ENCODE results near the gene BCL2L13.
A peak's percentile ranks its signal among the peaks of the same experiment; 100 is the strongest.

The BCL2L13 gene

GRCh38 chr22:17700778-17701177 is 62.2 kb downstream of the BCL2L13 start:
- TF ChIP-seq CTCF (IDR thresholded peaks at IDR 0.05): no peak

GRCh38 chr22:17703811-17704210 is 65.3 kb downstream of the BCL2L13 start:
- no peak for DNase-seq (ENCODE audit: low spot score)
- Histone ChIP-seq H3K4me3 (no peak overlapping the region), H3K27ac (no peak overlapping the region)
- TF ChIP-seq CTCF (IDR thresholded peaks at IDR 0.05): no peak

More at GRCh38 chr22:17700778-17701177, 62.2 kb downstream of the BCL2L13 start:
- Histone ChIP-seq H3K4me3 (no peak overlapping the region), H3K27ac (no peak overlapping the region)
- no peak for DNase-seq (ENCODE audit: low spot score)

GRCh38 chr22:17705546-17705945 is 67.0 kb downstream of the BCL2L13 start:
- H3K4me3 ChIP-seq: no peak overlapping the region
- TF ChIP-seq CTCF (IDR thresholded peaks at IDR 0.05): no peak
- DNase-seq (ENCODE audit: low spot score): no peak
- H3K27ac ChIP-seq: no peak overlapping the region

- peak overlapping the region; percentile 19 to 66 for H3K27ac ChIP-seq
- H3K4me3 ChIP-seq: peak overlapping the region; percentile 63
- DNase-seq (ENCODE audit: low spot score): no peak
- no peak for TF ChIP-seq CTCF (IDR thresholded peaks at IDR 0.05)
Observed at GRCh38 chr22:17705951-17706900, 67.7 kb downstream of the BCL2L13 start.

- Histone ChIP-seq H3K27ac (no peak overlapping the region), H3K4me3 (peak overlapping the region; percentile 63)
- DNase-seq (ENCODE audit: low spot score): no peak
- no peak for TF ChIP-seq CTCF (IDR thresholded peaks at IDR 0.05)
Observed at GRCh38 chr22:17706947-17707346, 68.4 kb downstream of the BCL2L13 start.

GRCh38 chr22:17707526-17707925 is 69.0 kb downstream of the BCL2L13 start:
- Histone ChIP-seq H3K4me3 (peak overlapping the region; percentile 63), H3K27ac (no peak overlapping the region)
- TF ChIP-seq CTCF (IDR thresholded peaks at IDR 0.05): no peak
- DNase-seq (ENCODE audit: low spot score): no peak

- DNase-seq (ENCODE audit: low spot score): no peak
- no peak for TF ChIP-seq CTCF (IDR thresholded peaks at IDR 0.05)
- no peak overlapping the region for H3K4me3 ChIP-seq
- no peak overlapping the region for H3K27ac ChIP-seq
Observed at GRCh38 chr22:17710023-17710422, 71.5 kb downstream of the BCL2L13 start.
